ENCODE measurements around the gene CHRM4. TPM values are rescaled to one million over a fixed set of nuclear protein-coding genes. Genes with fewer than 3 reads are reported as not detected.
A peak's percentile ranks its signal among the peaks of the same experiment; 100 is the strongest.

Gene CHRM4
- polyA plus RNA-seq (2011; rRNA removed), result 0.10 TPM in 1 of 2 replicates, not detected in the other
- polyA minus RNA-seq (2011; rRNA and poly(A)+ RNA removed), result not detected in 2 replicates

GRCh38 chr11:46391578-46392420 is at the start of gene CHRM4:
Gene CHRM4 (minus strand): TSS chr11:46391776. CDS start chr11:46386557, 5,219 bp downstream.
- ChIA-PET POLR2A (no interaction called here), CTCF (interaction anchor here (0.6 to 7.2 kb wide), 21 partner anchors 8 to 505 kb away, joined by 3 to 81 read pairs (median 4); partner anchors contain the start of gene ATG13)
- Histone ChIP-seq H3K27me3 (ENCODE audit: control insufficient read depth, insufficient read depth, low read length) (peaks cover 20% of the 10 kb centered on the region), H3K36me3 (ENCODE audit: control insufficient read depth, insufficient read depth, low read length) (peaks cover 1% of the 10 kb centered on the region), H3K4me3 (ENCODE audit: low read depth, low read length) (peak within 1 kb of the TSS; percentile 41)
- DNase-seq (ENCODE audit: low read depth), result no peak
- TF ChIP-seq CTCF (IDR thresholded peaks at IDR 0.05; ENCODE audit: insufficient read depth, low read depth, low read length), result peak; percentile 42

GRCh38 chr11:46438211-46438610 is 46.6 kb upstream of the CHRM4 start:
- no peak for TF ChIP-seq CTCF (IDR thresholded peaks at IDR 0.05; ENCODE audit: insufficient read depth, low read depth, low read length)
- no peak for DNase-seq (ENCODE audit: low read depth)
- peaks cover 7% of the 10 kb centered on the region for H3K36me3 ChIP-seq (ENCODE audit: control insufficient read depth, insufficient read depth, low read length)
- no peak overlapping the region for H3K4me3 ChIP-seq (ENCODE audit: low read depth, low read length)
- POLR2A ChIA-PET, result no interaction called here
- CTCF ChIA-PET, result no interaction called here
- no peaks in the 10 kb centered on the region for H3K27me3 ChIP-seq (ENCODE audit: control insufficient read depth, insufficient read depth, low read length)

GRCh38 chr11:46437122-46437689 is 45.6 kb upstream of the CHRM4 start:
- no peak for DNase-seq (ENCODE audit: low read depth)
- Histone ChIP-seq H3K27me3 (ENCODE audit: control insufficient read depth, insufficient read depth, low read length) (no peaks in the 10 kb centered on the region), H3K36me3 (ENCODE audit: control insufficient read depth, insufficient read depth, low read length) (peaks cover 7% of the 10 kb centered on the region), H3K4me3 (ENCODE audit: low read depth, low read length) (no peak overlapping the region)
- ChIA-PET CTCF (interaction anchor here (0.5 to 1.3 kb wide), 3 partner anchors 14 to 68 kb away, joined by 3 to 5 read pairs (median 3); no protein-coding TSS in a partner anchor), POLR2A (no interaction called here)
- TF ChIP-seq CTCF (IDR thresholded peaks at IDR 0.05; ENCODE audit: insufficient read depth, low read depth, low read length), result no peak

- Histone ChIP-seq H3K27me3 (ENCODE audit: control insufficient read depth, insufficient read depth, low read length) (no peaks in the 10 kb centered on the region), H3K36me3 (ENCODE audit: control insufficient read depth, insufficient read depth, low read length) (peaks cover 10% of the 10 kb centered on the region), H3K4me3 (ENCODE audit: low read depth, low read length) (no peak overlapping the region)
- no peak for TF ChIP-seq CTCF (IDR thresholded peaks at IDR 0.05; ENCODE audit: insufficient read depth, low read depth, low read length)
- POLR2A ChIA-PET, result no interaction called here
- DNase-seq (ENCODE audit: low read depth), result no peak
- CTCF ChIA-PET, result interaction anchor here (1.3 kb wide), 1 partner anchor 16 kb away, joined by 5 read pairs; no protein-coding TSS in a partner anchor
These were observed 44.5 kb upstream of the CHRM4 start for GRCh38 chr11:46436113-46436512.

- H3K27me3 ChIP-seq (ENCODE audit: control insufficient read depth, insufficient read depth, low read length), result no peaks in the 10 kb centered on the region
- ChIA-PET POLR2A (no interaction called here), CTCF (no interaction called here)
- TF ChIP-seq CTCF (IDR thresholded peaks at IDR 0.05; ENCODE audit: insufficient read depth, low read depth, low read length), result no peak
- no peak overlapping the region for H3K4me3 ChIP-seq (ENCODE audit: low read depth, low read length)
- peaks cover 12% of the 10 kb centered on the region for H3K36me3 ChIP-seq (ENCODE audit: control insufficient read depth, insufficient read depth, low read length)
- DNase-seq (ENCODE audit: low read depth), result no peak
These were observed 44.1 kb upstream of the CHRM4 start for GRCh38 chr11:46435679-46436078.
